GM19372 (cell line): ENCODE data around the gene CT45A1.
"Not testable (repeated sequence)": the region's sequence is repeated elsewhere in the genome, so short reads cannot be mapped to it uniquely, and the experiment has no call there.

Experiments used
- ATAC-seq: cut with Tn5 transposase; IDR thresholded peaks from one replicate; pipeline ENCODE4 v1.9.1; 2021; ENCODE audit warnings: mild to moderate bottlenecking, low read depth, moderate library complexity; ENCODE audit not compliant: unreplicated experiment

The CT45A1 gene, protein sequence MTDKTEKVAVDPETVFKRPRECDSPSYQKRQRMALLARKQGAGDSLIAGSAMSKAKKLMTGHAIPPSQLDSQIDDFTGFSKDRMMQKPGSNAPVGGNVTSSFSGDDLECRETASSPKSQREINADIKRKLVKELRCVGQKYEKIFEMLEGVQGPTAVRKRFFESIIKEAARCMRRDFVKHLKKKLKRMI

DNA sequence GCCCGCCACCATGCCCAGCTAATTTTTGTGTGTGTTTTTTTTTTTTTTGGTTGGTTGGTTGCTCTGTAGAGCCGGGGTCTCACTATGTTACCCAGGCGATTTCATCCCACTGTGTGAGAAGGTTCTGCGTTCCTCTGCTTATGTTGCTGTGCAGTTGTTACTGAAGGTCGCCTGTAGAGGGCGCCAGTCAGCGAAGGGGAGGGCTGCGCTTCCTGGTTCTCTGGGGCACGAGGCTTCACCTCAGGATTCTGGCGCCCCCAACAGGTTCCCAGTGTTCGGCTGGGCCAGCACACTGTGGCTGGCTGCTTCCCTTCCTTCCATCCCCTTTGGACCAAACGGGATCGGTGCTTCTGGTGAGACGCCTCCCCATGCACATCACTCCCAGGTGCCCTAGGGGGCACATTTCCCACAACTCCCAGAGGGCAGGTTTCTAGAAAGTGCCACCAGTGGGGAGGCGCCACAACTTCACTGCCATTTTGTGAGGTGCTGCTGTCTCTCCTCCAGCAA lies at the start of gene CT45A1:
Gene CT45A1 (plus strand): TSS at position 457 of the 507 bp plus-strand sequence. CDS start 5,302 bp downstream, outside the sequence.
- not testable (repeated sequence) for ATAC-seq

DNA sequence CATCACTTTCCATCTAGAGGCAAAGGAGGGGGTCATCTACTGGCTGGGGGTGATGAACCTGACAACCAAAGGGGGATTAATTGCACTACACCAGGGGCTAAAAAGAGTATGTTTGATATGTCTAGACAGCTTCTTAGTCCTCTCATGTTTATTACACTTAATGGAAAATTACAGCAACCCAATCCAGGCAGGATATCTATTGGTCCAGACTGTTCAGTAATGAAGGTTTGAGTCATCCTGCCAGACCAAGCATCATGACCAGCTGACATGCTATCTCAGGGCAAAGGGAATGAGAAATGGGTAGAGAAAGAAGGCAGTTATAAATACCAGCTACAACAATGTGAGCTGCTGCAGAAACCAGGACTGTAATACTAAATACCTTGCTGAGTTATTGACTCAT lies 40.5 kb upstream of the CT45A1 start:
- ATAC-seq = not testable (repeated sequence)

DNA sequence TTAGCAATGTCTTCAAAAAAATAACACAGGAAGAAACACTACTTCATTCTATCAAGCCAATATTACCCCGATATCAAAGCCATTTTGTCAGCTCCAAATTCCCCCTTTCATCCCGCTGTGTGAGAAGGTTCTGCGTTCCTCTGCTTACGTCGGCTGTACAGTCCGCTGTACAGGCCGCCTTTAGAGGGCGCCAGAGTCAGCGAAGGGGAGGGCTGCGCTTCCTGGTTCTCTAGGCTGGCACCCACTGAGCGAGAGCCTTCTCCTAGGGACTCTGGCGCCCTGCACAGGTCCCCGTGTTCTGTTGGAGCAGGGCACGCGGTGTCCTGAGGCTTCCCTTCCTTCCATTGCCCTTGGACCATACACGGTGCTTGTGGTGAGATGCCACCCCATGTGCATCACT lies 25.3 kb upstream of the CT45A1 start:
- no peak for ATAC-seq

DNA sequence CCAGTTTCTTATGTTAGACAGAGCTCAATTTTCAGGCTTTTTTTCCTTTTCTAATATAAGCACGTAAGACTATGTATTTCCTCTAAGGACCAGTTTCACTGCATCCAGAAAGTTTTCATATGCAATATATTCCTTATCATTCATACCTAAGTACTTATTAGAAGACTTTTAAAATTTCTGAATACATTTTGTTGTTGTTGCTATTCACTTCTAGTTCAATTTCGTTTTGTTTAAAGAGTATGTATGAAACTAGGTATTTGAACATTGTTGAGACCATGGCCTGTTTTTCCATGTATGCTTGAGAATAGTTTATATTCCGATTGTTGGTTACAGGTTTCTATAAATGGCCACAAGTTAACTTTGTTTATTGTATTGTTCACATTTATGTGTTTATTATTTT lies 18.0 kb upstream of the CT45A1 start:
- ATAC-seq = no peak

DNA sequence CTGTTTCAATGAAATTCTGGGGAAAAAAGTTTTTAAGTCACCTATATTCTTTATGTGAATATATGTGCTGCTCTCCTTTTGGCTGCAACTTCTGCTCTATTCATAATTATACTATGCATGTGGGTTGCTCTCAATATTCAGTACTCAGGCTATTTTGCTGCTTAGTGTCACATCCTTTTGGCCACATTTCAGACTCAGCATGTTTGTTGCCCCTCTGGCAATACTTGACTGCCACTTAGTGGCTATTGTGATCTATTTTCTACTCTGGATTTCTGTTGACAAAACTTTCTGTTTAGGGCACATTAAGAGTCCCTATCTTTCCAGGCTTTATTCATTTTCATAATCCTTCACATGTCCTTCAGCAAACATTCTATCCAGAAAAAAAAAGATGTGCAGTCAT lies 15.8 kb upstream of the CT45A1 start:
- no peak for ATAC-seq

DNA sequence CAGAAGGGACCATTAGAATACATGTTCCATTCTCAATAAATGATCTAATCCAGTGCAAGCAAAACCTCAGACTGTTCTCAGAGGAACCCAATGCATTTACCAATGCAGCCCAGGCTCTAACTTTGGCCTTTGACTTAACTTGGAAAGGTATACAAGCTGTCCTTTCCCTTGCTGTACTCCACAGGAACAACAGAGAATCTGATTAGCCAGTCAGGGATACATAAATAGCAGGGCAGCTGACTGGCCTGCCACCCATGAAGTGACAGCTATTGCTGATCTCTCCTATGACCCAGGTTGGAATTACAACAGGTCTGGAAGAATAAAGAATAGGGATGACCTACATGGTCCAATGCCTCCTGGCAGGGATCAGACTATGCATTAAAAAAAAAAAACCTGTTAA lies 14.5 kb upstream of the CT45A1 start:
- no peak for ATAC-seq

DNA sequence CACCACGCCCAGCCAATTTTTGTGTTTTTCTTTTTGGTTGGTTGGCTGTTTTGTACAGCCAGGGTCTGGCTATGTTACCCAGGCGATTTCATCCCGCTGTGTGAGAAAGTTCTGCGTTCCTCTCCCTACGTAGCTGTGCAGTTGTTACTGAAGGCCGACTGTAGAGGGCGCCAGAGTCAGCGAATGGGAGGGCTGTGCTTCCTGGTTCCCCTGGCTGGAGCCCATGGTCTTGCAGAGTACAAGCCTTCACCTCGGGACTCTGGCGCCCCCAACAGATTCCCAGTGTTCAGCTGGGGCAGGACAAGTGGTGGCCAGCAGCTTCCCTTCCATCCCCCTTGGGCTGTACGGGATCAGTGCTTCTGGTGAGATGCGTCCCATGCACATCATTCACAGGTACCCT lies 5.6 kb upstream of the CT45A1 start:
- no peak for ATAC-seq

DNA sequence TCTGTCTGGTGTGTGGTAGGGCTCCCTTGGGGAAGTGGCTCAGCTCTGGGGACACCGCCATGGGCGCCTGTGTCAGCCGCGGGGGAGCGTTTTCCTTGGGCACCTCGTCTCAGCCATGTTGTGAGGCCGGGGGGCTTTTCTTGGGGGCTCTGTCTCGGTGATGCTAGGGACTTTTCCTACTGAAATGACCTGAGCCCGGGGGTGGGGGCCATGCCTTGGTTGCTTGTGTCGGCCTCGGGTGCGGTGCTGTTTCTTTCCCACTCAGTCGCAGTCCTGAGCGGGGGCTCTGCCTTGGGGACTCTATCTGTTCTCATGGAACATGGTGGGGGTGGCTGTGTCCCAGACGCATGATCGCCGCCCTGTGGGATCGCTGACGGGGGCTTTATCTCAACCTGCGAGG lies 356 bp downstream of the CT45A1 start:
- no peak for ATAC-seq

DNA sequence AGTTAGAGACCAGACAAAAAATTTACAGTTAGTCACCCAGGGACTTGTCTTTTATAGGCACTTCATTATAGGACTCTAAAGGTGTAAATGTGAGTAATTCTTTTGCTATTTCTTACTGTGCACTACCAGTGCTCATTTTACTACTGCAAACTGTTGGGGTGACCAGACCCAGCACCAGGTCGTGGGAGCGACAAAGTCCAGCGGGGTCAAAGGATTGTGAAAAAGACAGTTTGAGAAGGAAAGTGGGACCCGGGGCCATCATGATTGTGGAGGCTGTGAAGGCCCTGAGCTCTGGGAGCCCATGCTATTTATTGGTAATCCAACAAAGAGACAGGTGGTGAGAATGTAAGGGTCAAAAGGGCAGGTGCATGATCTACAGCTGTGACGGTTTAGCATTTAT lies 21.2 kb downstream of the CT45A1 start:
- ATAC-seq = not testable (repeated sequence)

DNA sequence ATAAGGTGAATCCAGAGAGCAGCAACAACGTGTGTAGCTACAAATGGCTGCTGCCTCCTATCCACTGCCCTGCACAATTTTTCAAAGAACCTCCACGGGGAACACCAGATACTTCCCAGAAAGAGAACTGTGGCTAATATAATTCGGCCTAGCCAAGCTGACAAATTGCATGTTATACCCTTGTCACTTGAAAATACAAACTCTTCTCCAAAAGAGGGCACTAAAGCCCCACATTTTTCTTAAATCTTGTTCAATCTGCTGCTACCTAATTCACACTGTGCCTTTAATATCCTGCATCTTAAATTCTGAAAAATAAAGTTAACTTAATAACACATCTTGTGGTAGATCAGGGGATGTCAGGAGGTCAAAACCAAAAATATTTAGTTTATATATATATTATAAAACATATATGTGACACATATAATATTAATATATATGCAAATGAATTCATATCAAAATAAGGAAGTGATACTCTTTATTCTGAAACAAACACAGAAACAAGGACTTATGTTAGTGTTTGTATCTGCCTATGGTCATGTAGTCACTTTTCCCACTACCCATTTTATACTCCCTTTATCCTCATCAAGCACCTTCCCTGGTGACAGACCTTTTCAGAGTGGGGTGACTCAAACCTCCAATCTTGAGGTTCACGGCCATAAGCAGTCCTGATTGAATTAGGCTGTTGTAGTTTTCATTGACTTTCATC lies 24.1 kb downstream of the CT45A1 start:
- ATAC-seq = no peak

DNA sequence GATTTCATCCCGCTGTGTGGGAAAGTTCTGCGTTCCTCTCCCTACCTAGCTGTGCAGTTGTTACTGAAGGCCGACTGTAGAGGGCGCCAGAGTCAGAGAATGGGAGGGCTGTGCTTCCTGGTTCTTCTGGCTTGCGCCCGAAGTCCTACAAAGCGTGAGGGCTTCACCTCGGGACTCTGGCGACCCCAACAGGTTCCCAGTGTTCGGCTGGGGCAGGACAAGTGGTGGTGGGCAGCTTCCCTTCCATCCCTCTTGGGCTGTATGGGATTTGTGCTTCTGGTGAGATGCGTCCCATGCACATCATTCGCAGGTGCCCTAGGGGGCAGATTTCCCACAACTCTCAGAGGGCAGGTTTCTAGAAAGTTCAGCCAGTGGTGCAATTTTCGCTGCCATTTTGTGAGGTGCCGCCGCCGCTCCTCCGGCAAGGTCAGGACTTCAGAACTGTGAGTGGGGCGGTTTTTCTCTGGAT lies 27.3 kb downstream of the CT45A1 start:
- ATAC-seq = peak; percentile 79

DNA sequence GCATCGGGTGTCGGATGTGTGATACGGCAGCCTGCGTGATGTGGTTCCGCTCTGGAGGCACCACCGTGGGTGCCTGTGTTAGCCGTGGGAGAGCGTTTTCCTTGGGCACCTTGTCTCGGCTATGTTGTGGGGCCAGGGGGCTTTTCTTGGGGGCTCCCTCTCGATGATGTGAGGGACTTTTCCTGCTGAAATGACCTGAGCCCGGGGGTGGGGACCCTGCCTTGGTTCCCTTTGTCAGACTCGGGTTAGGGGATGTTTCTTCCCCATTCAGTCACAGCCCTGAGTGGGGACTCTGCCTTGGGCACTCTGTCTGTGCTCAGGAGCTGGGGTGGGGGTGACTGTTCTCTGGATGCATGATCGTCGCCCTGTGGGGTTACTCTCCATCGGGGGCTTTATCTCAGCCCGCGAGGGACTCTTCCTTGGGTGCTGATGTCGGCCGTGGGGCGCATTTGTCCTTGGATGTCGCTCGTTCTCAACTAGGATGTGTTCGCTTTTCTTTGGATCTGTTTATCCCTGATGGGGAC lies 27.8 kb downstream of the CT45A1 start:
- no peak for ATAC-seq

DNA sequence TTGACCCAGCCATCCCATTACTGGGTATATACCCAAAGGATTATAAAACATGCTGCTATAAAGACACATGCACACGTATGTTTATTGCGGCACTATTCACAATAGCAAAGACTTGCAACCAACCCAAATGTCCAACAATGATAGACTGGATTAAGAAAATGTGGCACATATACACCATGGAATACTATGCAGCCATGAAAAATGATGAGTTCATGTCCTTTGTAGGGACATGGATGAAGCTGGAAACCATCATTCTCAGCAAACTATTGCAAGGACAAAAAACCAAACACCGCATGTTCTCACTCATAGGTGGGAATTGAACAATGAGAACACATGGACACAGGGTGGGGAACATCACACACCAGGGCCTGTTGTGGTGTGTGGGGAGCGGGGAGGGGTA lies 31.3 kb downstream of the CT45A1 start:
- ATAC-seq = not testable (repeated sequence)

DNA sequence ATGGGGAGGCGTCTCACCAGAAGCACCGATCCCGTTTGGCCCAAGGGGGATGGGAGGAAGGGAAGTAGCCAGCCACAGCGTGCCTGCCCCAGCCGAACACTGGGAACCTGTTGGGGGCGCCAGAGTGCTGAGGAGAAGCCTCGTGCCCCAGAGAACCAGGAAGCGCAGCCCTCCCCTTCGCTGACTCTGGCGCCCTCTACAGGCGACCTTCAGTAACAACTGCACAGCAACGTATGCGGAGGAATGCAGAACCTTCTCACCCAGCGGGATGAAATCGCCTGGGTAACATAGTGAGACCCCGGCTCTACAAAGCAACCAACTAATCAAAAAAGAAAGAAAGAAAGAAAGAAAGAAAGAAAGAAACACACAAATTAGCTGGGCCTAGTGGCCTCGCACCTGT lies 54.7 kb downstream of the CT45A1 start, which contains the start of gene CT45A3:
Gene CT45A3 (minus strand): TSS at position 101 of the 400 bp plus-strand sequence. CDS start 3,747 bp downstream, outside the sequence.
- not testable (repeated sequence) for ATAC-seq
